H1 (cell line): ENCODE data around the gene PRSS22. TPM values are rescaled to one million over a fixed set of nuclear protein-coding genes. Genes with fewer than 3 reads are reported as not detected.

Experiments
- CTCF ChIA-PET: fragments of 300-600 bp; sonication (Branson Sonifier 250); formaldehyde crosslinking; loops from one replicate; lab custom pipeline; 2021; ENCODE audit not compliant: partially characterized antibody; lab: Charles Lee
- POLR2A ChIA-PET: fragments of 300-600 bp; sonication (Branson Sonifier 250); formaldehyde crosslinking; loops from one replicate; lab custom pipeline; 2021; ENCODE audit warnings: inconsistent platforms; ENCODE audit not compliant: partially characterized antibody; lab: Charles Lee
- DNase-seq, 2 experiments: peaks; one replicate each; pipeline versions ENCODE4 v3.0.0 to v3.0.0-alpha.2; 2010 to 2022; ENCODE audit warnings: low spot score in 2 of 2, low read depth in 1 of 2, mixed read lengths in 1 of 2
- FAIRE-seq: peaks from 2 replicates; lab custom pipeline; 2011; peaks lifted over from hg19 to GRCh38; lab: Jason Lieb, UNC
- H2AFZ ChIP-seq: 2 replicates; pipeline ENCODE4 v1.8.1; 2012; ENCODE audit warnings: low read length, inconsistent platforms
- H2AK5ac ChIP-seq: 2 replicates; pipeline ENCODE4 v1.6.1; 2013; ENCODE audit warnings: low read depth, low read length
- H2BK120ac ChIP-seq: replicated peaks from 2 replicates; pipeline ENCODE3; 2013; ENCODE audit warnings: low read depth, low read length, inconsistent platforms
- H2BK12ac ChIP-seq: 2 replicates; pipeline ENCODE4 v1.6.1; 2013; ENCODE audit warnings: low read depth, low read length
- H2BK15ac ChIP-seq: 2 replicates; pipeline ENCODE4 v1.6.1; 2013; ENCODE audit warnings: low read length
- H2BK20ac ChIP-seq: 2 replicates; pipeline ENCODE4 v1.6.1; 2013; ENCODE audit warnings: low read length
- H2BK5ac ChIP-seq: 2 replicates; pipeline ENCODE4 v1.6.1; 2013; ENCODE audit warnings: low read depth, low read length
- H3K14ac ChIP-seq: 2 replicates; pipeline ENCODE4 v1.6.1; 2013; ENCODE audit warnings: inconsistent platforms; ENCODE audit not compliant: insufficient read length
- H3K18ac ChIP-seq: 2 replicates; pipeline ENCODE4 v1.6.1; 2013; ENCODE audit warnings: low read length; ENCODE audit errors: extremely low read depth
- H3K23ac ChIP-seq: 2 replicates; pipeline ENCODE4 v1.6.1; 2013; ENCODE audit warnings: inconsistent platforms; ENCODE audit not compliant: insufficient read length
- H3K23me2 ChIP-seq: 2 replicates; pipeline ENCODE4 v1.6.1; 2013; ENCODE audit warnings: low read depth, low read length
- H3K27ac ChIP-seq: 2 replicates; pipeline ENCODE4 v1.6.1; 2011; ENCODE audit warnings: low read depth, low read length, inconsistent platforms
- H3K27me3 ChIP-seq, 4 experiments: replicated peaks in 1 of 4; 1 replicate in 1 of 4; 2 replicates in 3 of 4; pipeline versions ENCODE4 v1.6.1 to v1.8.1; 2011 to 2013; ENCODE audit warnings: low read length in 3 of 4, mild to moderate bottlenecking in 3 of 4, inconsistent platforms in 2 of 4, mixed read lengths in 2 of 4, moderate library complexity in 1 of 4; ENCODE audit not compliant: control insufficient read depth in 3 of 4, insufficient read depth in 3 of 4; ENCODE audit errors: extremely low read depth in 1 of 4
- H3K36me3 ChIP-seq, 4 experiments: 2 replicates each; pipeline versions ENCODE4 v1.6.1 to v1.8.1; 2011 to 2013; ENCODE audit warnings: mild to moderate bottlenecking in 4 of 4, low read length in 3 of 4, moderate library complexity in 2 of 4, control low read depth in 1 of 4, inconsistent platforms in 1 of 4; ENCODE audit not compliant: insufficient read depth in 4 of 4, control insufficient read depth in 2 of 4
- H3K4ac ChIP-seq: replicated peaks from 2 replicates; pipeline ENCODE3; 2013; ENCODE audit warnings: low read length, low read depth, mixed read lengths, inconsistent platforms; ENCODE audit not compliant: insufficient read length
- H3K4me1 ChIP-seq, 4 experiments: replicated peaks in 1 of 4; 1 replicate in 1 of 4; 2 replicates in 3 of 4; pipeline versions ENCODE4 v1.6.1 to v1.8.1; 2011 to 2013; ENCODE audit warnings: low read length in 3 of 4, inconsistent platforms in 2 of 4, mixed read lengths in 1 of 4; ENCODE audit not compliant: insufficient read depth in 4 of 4, control insufficient read depth in 3 of 4
- H3K4me2 ChIP-seq, 2 experiments: 2 replicates each; pipeline versions ENCODE4 v1.6.1 to v1.8.1; 2011 to 2013; ENCODE audit warnings: low read depth in 2 of 2, low read length in 2 of 2, control low read depth in 1 of 2, inconsistent platforms in 1 of 2, mild to moderate bottlenecking in 1 of 2; ENCODE audit not compliant: insufficient read depth in 1 of 2
- H3K4me3 ChIP-seq, 4 experiments: fragments of 200-600, 300-600 bp in 1 of 4; sonication (generic), shearing (Covaris generic), sonication (Bioruptor Twin) in 1 of 4; 2 replicates each; pipeline versions ENCODE4 v1.5.1 to v1.8.1; 2011 to 2016; ENCODE audit warnings: low read length in 4 of 4, low read depth in 3 of 4, control low read depth in 2 of 4, inconsistent platforms in 2 of 4, mild to moderate bottlenecking in 2 of 4, mixed read lengths in 1 of 4, moderate library complexity in 1 of 4; ENCODE audit not compliant: insufficient read depth in 2 of 4; ENCODE audit errors: extremely low read depth in 1 of 4
- H3K56ac ChIP-seq: replicated peaks from 2 replicates; pipeline ENCODE3; 2013; ENCODE audit warnings: low read depth, mild to moderate bottlenecking, mixed read lengths, low read length, inconsistent platforms; ENCODE audit not compliant: insufficient read length
- H3K79me1 ChIP-seq: 2 replicates; pipeline ENCODE4 v1.6.1; 2013; ENCODE audit warnings: low read depth, low read length, control low read depth
- H3K79me2 ChIP-seq, 2 experiments: 2 replicates each; pipeline versions ENCODE4 v1.6.1 to v1.8.1; 2012 to 2013; ENCODE audit warnings: low read length in 2 of 2, mild to moderate bottlenecking in 2 of 2, inconsistent platforms in 1 of 2; ENCODE audit not compliant: insufficient read depth in 2 of 2, control insufficient read depth in 1 of 2
- H3K9ac ChIP-seq, 4 experiments: replicated peaks in 1 of 4; 1 replicate in 1 of 4; 2 replicates in 3 of 4; pipeline versions ENCODE4 v1.6.1 to v1.8.1; 2011 to 2013; ENCODE audit warnings: low read depth in 3 of 4, low read length in 3 of 4, control low read depth in 2 of 4, mild to moderate bottlenecking in 2 of 4, moderate library complexity in 2 of 4, inconsistent platforms in 1 of 4; ENCODE audit errors: extremely low read depth in 1 of 4
- H3K9me3 ChIP-seq, 2 experiments: 2 replicates each; pipeline versions ENCODE4 v1.6.1 to v1.8.1; 2012 to 2013; ENCODE audit warnings: mild to moderate bottlenecking in 2 of 2, moderate library complexity in 2 of 2, control low read depth in 1 of 2, inconsistent platforms in 1 of 2, low read depth in 1 of 2, low read length in 1 of 2, mixed read lengths in 1 of 2; ENCODE audit not compliant: insufficient read depth in 2 of 2
- H4K20me1 ChIP-seq, 2 experiments: replicated peaks in 1 of 2; 2 replicates each; pipeline versions ENCODE3 to v1.8.1; 2011 to 2013; ENCODE audit warnings: inconsistent platforms in 2 of 2, low read length in 2 of 2, mild to moderate bottlenecking in 1 of 2; ENCODE audit not compliant: insufficient read depth in 2 of 2, control insufficient read depth in 1 of 2
- H4K5ac ChIP-seq: 2 replicates; pipeline ENCODE4 v1.6.1; 2013; ENCODE audit warnings: low read length, low read depth, mixed read lengths, inconsistent platforms; ENCODE audit not compliant: insufficient read length
- H4K8ac ChIP-seq: 2 replicates; pipeline ENCODE4 v1.8.0; 2013; ENCODE audit warnings: mild to moderate bottlenecking, moderate library complexity, low read length, inconsistent platforms; ENCODE audit not compliant: insufficient read depth; ENCODE audit errors: extremely low read depth
- H4K91ac ChIP-seq: replicated peaks from 2 replicates; pipeline ENCODE3; 2013; ENCODE audit warnings: low read length, mixed read lengths, inconsistent platforms; ENCODE audit not compliant: insufficient read length
- CBX8 ChIP-seq: fragments of 300-800, 300-1000 bp; sonication (generic); IDR thresholded peaks from 2 replicates; pipeline ENCODE4 v1.7.1; 2016; ENCODE audit warnings: low read depth, low read length, borderline replicate concordance
- GTF2F1 ChIP-seq: IDR thresholded peaks from 2 replicates; pipeline ENCODE4 v1.6.1; 2012; ENCODE audit warnings: low read depth, low read length, improper control_type of control experiment, borderline replicate concordance
- KDM1A ChIP-seq: fragments of 200-600, 300-600 bp; sonication (generic); IDR thresholded peaks from 2 replicates; pipeline ENCODE4 v1.7.1; 2016; ENCODE audit warnings: mild to moderate bottlenecking, low read length, borderline replicate concordance
- WGBS, 2 experiments: shearing (Covaris generic) in 1 of 2; methylation state at CpG; one replicate each; pipeline versions ENCODE4 v1.1.6 to v1.1.7; 2013 to 2015; ENCODE audit warnings: low lambda C conversion rate in 2 of 2, mixed read lengths in 2 of 2, inconsistent platforms in 1 of 2, low coverage in 1 of 2, missing lambda C conversion rate in 1 of 2; ENCODE audit not compliant: insufficient replicate concordance in 2 of 2, insufficient coverage in 1 of 2, insufficient read length in 1 of 2; ENCODE audit errors: extremely low coverage in 1 of 2, missing lambda C conversion rate in 1 of 2; 5-methylcytosine and 5-hydroxymethylcytosine counted together
- polyA plus RNA-seq, 7 experiments: library from polyadenylated mRNA; depleted of rRNA in 3 of 7; stranded (reverse) in 5 of 7; unstranded in 2 of 7; fragments of >200 nt in 5 of 7; fragments of 200-250 nt in 2 of 7; gene quantifications; 1 replicate in 5 of 7; 2 replicates in 1 of 7; 4 replicates in 1 of 7; pipeline versions ENCODE4 v1.2.1 to v1.2.3, GENCODE V29; 2011 to 2013; ENCODE audit warnings: missing spikeins in 2 of 7, mixed read lengths in 2 of 7
- total RNA-seq: library from RNA; stranded (reverse); fragmentation: NEBNext Ultra II Directional; extraction: Animal tissue kit (Norgen Biotek cat#: 25700); gene quantifications from 2 replicates; pipeline ENCODE4 v1.2.1, GENCODE V29; 2021

The PRSS22 gene
- total and polyA plus RNA-seq, 2 of the 8 experiments (the other 6 are each of a cell fraction or from before 2014, with no cell fraction given) = 4.0 to 4.4 TPM

DNA sequence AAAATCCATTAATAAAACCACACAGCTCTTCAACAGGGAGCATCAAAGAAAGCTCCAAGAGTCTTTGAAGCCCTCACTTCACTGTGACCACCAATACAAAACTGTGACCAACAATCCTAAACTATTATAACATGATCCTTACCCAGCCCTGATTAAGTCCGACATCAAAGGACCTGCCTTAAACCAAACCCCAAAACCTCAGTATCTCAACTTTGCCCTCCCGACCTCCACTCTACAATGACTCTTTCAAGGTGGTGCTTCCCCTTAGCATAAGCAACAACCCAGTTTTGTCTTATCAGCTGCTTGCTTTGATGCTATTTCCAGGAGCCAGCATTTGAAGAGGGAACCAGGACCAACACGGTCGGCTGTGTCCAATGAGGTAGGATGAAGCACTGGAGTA lies 8.5 kb upstream of the PRSS22 start:
- Histone ChIP-seq H3K79me1 (no peaks in the 10 kb centered on the region), H3K27ac (no peak overlapping the region), H2BK20ac (no peak overlapping the region), H3K27me3 (peaks cover 7 to 40% (median 32%) of the 10 kb centered on the region in 4 experiments), H3K9ac (no peak overlapping the region), H3K14ac (no peak overlapping the region), H3K79me2 (no peaks in the 10 kb centered on the region), H3K4ac (no peak overlapping the region), H2BK15ac (no peak overlapping the region), H4K8ac (no peak overlapping the region), H3K9me3 (no peaks in the 10 kb centered on the region), H4K20me1 (no peaks in the 10 kb centered on the region), H2AFZ (no peak overlapping the region), H2BK120ac (no peak overlapping the region), H2BK5ac (no peak overlapping the region), H3K4me2 (no peak overlapping the region), H2AK5ac (no peak overlapping the region), H3K56ac (no peak overlapping the region), H3K23ac (no peak overlapping the region), H3K36me3 (no peaks in the 10 kb centered on the region; a peak in 1 of 8 replicates), H3K4me3 (no peak overlapping the region), H4K5ac (no peak overlapping the region), H4K91ac (no peak overlapping the region), H3K23me2 (peaks cover 2% of the 10 kb centered on the region; the same call in 1 of the 2 replicates), H2BK12ac (no peak overlapping the region), H3K4me1 (no peaks in the 10 kb centered on the region), H3K18ac (no peak overlapping the region)
- FAIRE-seq (no peak), DNase-seq (no peak)
- ChIA-PET POLR2A (no interaction called here), CTCF (interaction anchor here (0.6 to 7.4 kb wide), 4 partner anchors 27 to 1642 kb away, joined by 3 to 53 read pairs (median 4); partner anchors contain the start of gene PRSS21)
- 41% methylated on average over 4 of the region's 4 CpGs; no CpG with 5 or more reads in 1 of the 2 experiments for WGBS, 2 experiments
- TF ChIP-seq CBX8 (no peak), GTF2F1 (no peak), KDM1A (no peak)
